ENCODE data around the gene MAD2L1BP. TPM values are rescaled to one million over a fixed set of nuclear protein-coding genes. Genes with fewer than 3 reads are reported as not detected.

MAD2L1BP gene
- polyA plus RNA-seq, 1 donor (not counting 4 experiments of a cell fraction or from before 2014, with no cell fraction given) = 34.2 TPM

DNA sequence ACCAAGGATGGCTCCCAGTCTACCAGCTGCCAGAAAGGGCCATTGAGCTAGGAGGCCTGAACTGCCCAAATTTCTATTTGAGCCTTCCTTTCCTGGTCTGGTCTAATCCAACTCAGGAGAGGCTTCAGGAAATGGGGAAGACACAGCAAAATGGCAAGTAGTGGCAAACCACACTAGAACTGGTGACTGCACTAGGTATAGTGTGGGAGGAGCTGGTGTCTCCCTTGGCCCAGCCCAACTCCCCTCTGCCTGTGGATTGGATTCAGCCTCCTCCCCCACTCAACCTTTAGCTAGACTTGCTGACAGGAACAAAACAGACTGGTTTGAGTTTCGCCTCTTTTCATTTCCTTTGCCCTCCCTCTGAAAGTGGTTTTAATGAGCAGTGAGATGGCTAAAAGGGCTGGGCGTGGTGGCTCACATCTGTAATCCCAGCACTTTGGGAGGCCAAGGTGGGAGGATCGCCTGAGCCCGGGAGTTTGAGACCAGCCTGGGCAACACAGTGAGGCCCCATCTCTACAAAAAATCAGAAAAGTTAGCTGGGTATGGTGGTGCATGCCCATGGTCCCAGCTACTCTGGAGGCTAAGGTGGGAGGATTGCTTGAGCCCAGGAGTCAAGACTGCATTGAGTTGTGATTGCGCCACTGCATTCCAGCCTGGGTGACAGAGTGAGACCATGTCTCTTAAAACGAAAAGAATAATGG, 34.4 kb downstream of the MAD2L1BP start:
- no peak for DNase-seq (ENCODE audit: low read depth, low spot score)
- FAIRE-seq = no peak
- H3K4me2 ChIP-seq (ENCODE audit: control insufficient read depth, extremely low read depth, insufficient read depth, low read depth, low read length) = no peak overlapping the region
- peaks cover 24 to 26% of the 10 kb centered on the region in 2 experiments for H3K36me3 ChIP-seq (ENCODE audit: control insufficient read depth in 2 of 2, extremely low read depth in 1 of 2, insufficient read depth in 2 of 2, low read length in 2 of 2)
- peaks cover 24% of the 10 kb centered on the region for H3K4me1 ChIP-seq (ENCODE audit: control insufficient read depth, extremely low read depth, insufficient read depth, low read length)
- H2AFZ ChIP-seq (ENCODE audit: control insufficient read depth, low read length) = no peak overlapping the region
- peaks cover 2% of the 10 kb centered on the region for H3K9me1 ChIP-seq (ENCODE audit: control insufficient read depth, extremely low read depth, insufficient read depth, low read length)
- dilution Hi-C loops (cut with MboI; ENCODE audit: extremely low pct_ligation_motif_present, low sequenced_read_pairs) = no loop called here
- H3K27me3 ChIP-seq (ENCODE audit: control insufficient read depth, extremely low read depth, insufficient read depth, low read length) = no peaks in the 10 kb centered on the region
- no peaks in the 10 kb centered on the region for H4K20me1 ChIP-seq (ENCODE audit: control insufficient read depth, extremely low read depth, insufficient read depth, low read length)
- no peak overlapping the region for H3K27ac ChIP-seq (ENCODE audit: control insufficient read depth, insufficient read depth, low read length)
- no peak for TF ChIP-seq EZH2 (IDR thresholded peaks at IDR 0.05; ENCODE audit: low read length)
- no peak for TF ChIP-seq CTCF (optimal IDR thresholded peaks at IDR 0.05 in 1 of 3, IDR thresholded peaks at IDR 0.05 in 1 of 3, conservative IDR thresholded peaks at IDR 0.05 in 1 of 3; ENCODE audit: extremely low read depth in 1 of 3, insufficient read depth in 2 of 3, low read length in 3 of 3)
- H3K9ac ChIP-seq (ENCODE audit: control insufficient read depth, extremely low read depth, insufficient read depth, low read length) = no peak overlapping the region
- no peaks in the 10 kb centered on the region for H3K9me3 ChIP-seq (ENCODE audit: control insufficient read depth, low read depth, low read length)
- no peak overlapping the region for H3K4me3 ChIP-seq (ENCODE audit: control insufficient read depth in 2 of 3, extremely low read depth in 1 of 3, insufficient read depth in 2 of 3, low read depth in 1 of 3, low read length in 3 of 3)
- H3K79me2 ChIP-seq (ENCODE audit: control insufficient read depth, insufficient read depth, low read length) = no peaks in the 10 kb centered on the region

DNA sequence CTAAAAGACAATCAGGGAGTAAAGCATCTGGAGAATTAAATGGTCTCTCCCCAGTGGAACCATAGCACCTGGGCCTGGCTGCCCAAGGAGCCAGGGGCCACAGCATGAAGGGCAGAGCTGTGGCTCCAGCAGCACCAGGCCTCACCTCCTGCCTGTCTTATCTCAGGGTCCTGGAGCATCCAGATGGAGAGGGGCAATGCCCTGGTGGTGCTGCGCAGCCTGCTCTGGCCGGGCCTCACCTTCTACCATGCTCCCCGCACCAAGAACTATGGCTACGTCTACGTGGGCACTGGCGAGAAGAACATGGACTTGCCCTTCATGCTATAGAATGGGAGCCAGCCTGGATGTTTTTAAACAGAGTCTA, 35.0 kb downstream of the MAD2L1BP start:
- Histone ChIP-seq H4K20me1 (ENCODE audit: control insufficient read depth, extremely low read depth, insufficient read depth, low read length) (no peaks in the 10 kb centered on the region), H2AFZ (ENCODE audit: control insufficient read depth, low read length) (no peak overlapping the region), H3K9ac (ENCODE audit: control insufficient read depth, extremely low read depth, insufficient read depth, low read length) (no peak overlapping the region), H3K4me1 (ENCODE audit: control insufficient read depth, extremely low read depth, insufficient read depth, low read length) (peaks cover 20% of the 10 kb centered on the region), H3K9me1 (ENCODE audit: control insufficient read depth, extremely low read depth, insufficient read depth, low read length) (peaks cover 2% of the 10 kb centered on the region), H3K79me2 (ENCODE audit: control insufficient read depth, insufficient read depth, low read length) (no peaks in the 10 kb centered on the region), H3K36me3 (ENCODE audit: control insufficient read depth in 2 of 2, extremely low read depth in 1 of 2, insufficient read depth in 2 of 2, low read length in 2 of 2) (peaks cover 29 to 31% of the 10 kb centered on the region in 2 experiments), H3K27me3 (ENCODE audit: control insufficient read depth, extremely low read depth, insufficient read depth, low read length) (no peaks in the 10 kb centered on the region), H3K4me3 (ENCODE audit: control insufficient read depth in 2 of 3, extremely low read depth in 1 of 3, insufficient read depth in 2 of 3, low read depth in 1 of 3, low read length in 3 of 3) (no peak overlapping the region), H3K4me2 (ENCODE audit: control insufficient read depth, extremely low read depth, insufficient read depth, low read depth, low read length) (no peak overlapping the region), H3K9me3 (ENCODE audit: control insufficient read depth, low read depth, low read length) (no peaks in the 10 kb centered on the region), H3K27ac (ENCODE audit: control insufficient read depth, insufficient read depth, low read length) (no peak overlapping the region)
- FAIRE-seq = no peak
- dilution Hi-C loops (cut with MboI; ENCODE audit: extremely low pct_ligation_motif_present, low sequenced_read_pairs) = no loop called here
- TF ChIP-seq EZH2 (IDR thresholded peaks at IDR 0.05; ENCODE audit: low read length) (no peak), CTCF (optimal IDR thresholded peaks at IDR 0.05 in 1 of 3, IDR thresholded peaks at IDR 0.05 in 1 of 3, conservative IDR thresholded peaks at IDR 0.05 in 1 of 3; ENCODE audit: extremely low read depth in 1 of 3, insufficient read depth in 2 of 3, low read length in 3 of 3) (no peak)
- DNase-seq (ENCODE audit: low read depth, low spot score) = no peak

Data from keratinocyte (primary cell).